GM11168 (cell line): ENCODE measurements around the gene GPR160.
"Not testable (repeated sequence)": the region's sequence is repeated elsewhere in the genome, so short reads cannot be mapped to it uniquely, and the experiment has no call there.

ENCODE experiments used
- in situ Hi-C: fragments of 300-500 bp; cut with MboI; formaldehyde crosslinking; loops from one replicate; pipeline ENCODE4 v1.12.0; 2022; ENCODE audit warnings: low sequenced_read_pairs; ENCODE audit not compliant: unreplicated experiment

GPR160 gene

GRCh38 chr3:170107941-170108340 is 70.1 kb downstream of the GPR160 start:
- in situ Hi-C loops: no loop called here

DNA sequence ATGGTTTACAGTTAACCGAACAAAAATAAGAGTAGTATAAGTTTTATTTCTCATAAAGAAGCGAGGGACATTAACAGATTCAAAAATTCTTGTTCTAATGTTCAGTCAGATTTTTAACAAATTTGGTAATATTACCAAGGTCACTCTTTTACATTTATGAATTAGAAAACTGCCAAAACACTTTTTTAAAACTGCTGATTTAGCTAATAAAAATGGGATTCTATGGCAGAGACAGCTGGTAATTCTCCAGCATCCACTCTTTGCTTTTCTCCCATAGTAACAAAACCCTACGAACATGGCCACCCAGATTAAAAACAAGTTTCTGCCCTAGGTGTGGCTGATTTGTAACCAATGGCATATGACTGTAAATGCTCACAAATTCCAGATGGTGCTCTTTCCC is 71.2 kb downstream of the GPR160 start:
- in situ Hi-C loops: no loop called here

DNA sequence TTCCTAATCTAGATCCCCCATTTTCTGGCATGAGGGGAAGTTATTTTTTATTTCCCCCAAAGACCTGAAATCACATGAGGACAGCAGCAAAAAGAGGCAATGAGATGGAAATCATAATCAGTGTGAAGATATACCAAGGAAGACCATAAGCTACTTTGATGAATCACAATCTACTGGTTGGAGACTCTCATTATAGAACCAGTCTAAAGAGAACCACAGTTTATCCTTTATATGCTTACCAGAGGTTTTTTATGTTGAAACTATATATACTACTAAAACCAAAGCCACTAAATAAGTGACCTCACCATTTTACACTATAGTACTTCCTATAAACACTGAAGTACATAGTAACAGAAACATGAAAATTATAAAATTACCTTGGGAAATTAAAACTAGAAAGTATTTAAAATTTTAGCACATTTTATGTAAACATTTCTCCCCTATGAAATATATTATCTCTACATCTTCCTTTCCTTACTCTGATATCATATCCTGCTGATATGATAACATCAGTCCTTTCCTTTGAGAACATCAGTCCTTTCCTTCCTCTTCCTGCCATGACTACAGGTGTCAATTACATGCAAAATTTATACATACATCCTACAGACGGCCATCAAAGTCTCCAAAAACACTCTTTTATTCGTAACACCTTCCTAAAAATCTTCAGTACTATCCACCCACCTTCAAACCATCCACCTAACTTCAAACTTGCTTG is 71.9 kb downstream of the GPR160 start:
- in situ Hi-C loops: no loop called here

DNA sequence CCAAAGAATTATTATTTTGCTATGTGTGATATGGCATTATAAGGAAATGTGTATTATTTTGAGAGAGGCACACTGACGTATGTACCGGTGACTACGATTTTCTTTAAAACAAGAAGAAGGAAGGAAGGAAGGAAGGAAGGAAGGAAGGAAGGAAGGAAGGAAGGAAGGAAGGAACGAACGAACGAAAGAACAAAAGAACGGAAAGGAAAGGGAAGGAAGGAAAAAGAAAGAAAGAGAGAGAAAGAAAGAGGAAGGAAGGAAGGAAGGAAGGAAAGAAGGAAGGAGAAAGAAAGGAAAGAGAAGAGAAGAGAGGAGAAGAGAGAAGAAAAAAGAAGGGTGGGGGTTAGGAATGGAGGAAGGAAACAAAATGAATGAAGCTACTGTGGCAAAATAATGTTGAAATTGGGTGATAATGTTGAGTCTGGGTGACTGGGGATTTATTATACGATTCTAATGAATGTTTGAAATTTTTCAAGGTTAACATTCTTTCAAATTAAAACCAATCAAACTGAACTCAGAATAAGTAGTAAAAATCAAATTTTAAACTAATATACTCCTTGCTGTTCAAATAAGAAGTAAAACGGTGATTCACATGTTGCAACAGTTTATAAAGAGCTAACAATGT is 73.5 kb downstream of the GPR160 start:
- in situ Hi-C loops: no loop called here

GRCh38 chr3:170114165-170114564 is 76.4 kb downstream of the GPR160 start:
- in situ Hi-C loops: not testable (repeated sequence)

- in situ Hi-C loops: no loop called here
These were observed 79.3 kb downstream of the GPR160 start for GRCh38 chr3:170117134-170117533.

DNA sequence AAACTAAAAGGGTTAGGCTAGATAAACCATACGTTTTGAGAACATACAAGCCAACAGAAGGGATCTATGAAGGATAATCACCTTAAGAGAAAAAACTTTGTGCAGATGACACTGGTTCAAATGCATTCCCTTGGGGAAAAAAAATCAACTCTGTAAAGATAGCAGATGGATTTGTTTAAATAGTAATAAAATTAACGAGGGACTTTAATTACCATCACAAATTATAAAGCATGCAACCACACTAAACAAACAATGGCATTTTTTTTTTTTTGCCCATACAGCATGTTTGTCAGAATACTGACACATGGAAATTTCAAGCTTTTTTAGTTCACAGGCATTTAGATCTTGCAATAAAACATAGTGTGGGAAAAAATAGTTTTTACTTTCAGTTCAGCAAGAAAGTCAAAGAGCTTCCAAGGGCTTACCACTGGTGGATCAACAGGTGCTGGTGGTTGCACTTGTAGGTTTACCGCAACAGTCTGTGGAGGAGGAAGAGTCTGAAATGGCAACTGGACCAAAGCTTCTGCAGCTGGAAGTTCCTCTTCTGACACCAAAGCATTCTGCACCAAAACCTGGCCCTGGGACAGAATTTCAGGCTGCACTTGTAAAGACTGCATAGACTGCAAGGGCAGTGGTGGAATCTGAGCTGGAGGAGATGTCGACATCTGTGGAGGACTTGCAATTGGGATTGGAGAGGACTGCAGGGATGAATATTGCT is 90.6 kb downstream of the GPR160 start:
- in situ Hi-C loops: no loop called here

- in situ Hi-C loops: no loop called here
These were observed 91.2 kb downstream of the GPR160 start for GRCh38 chr3:170128977-170129431.

DNA sequence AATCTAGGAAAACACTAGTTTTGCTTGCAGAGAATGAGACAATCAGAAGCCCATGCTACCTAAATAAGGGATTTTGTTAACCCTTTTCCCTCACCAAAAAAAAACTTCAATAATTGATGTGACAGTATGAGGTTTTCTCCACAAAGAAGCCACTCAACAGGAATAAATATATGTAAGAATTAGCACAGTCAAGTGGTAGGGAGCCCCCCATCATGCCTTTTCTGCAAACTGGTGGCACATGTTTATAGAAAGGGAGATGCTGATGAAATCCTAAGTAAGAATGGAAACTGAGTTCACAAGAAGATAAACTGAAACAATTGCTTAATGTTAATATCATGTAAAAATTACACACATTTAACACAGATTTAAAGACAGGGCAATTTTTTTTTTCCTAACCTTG is 92.7 kb downstream of the GPR160 start:
- in situ Hi-C loops: no loop called here

DNA sequence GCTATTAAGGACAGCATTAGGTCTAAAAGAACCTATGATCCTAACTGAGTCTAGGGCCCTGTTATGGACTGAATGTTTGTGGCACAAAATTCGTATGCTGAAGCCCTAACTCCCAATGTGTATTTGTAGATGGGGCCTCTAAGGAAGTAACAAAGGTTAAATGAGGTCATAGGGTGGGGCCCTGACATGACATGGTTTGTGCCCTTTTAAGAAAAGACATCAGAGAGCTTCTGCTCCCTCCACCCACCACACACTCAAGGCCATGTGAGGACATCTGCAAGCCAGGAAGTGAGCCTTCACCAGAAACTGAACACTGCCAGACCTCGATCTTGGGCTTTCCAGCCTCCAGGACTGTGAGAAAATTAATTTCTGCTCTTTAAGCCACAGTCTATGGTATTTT is 94.5 kb downstream of the GPR160 start:
- in situ Hi-C loops: no loop called here
